GM21786 (cell line): ENCODE measurements around the gene UNKL.
"Not testable (repeated sequence)": the region's sequence is repeated elsewhere in the genome, so short reads cannot be mapped to it uniquely, and the experiment has no call there.

ENCODE experiments used
- ATAC-seq: cut with Tn5 transposase; IDR thresholded peaks from one replicate; pipeline ENCODE4 v1.9.1; 2021; ENCODE audit not compliant: unreplicated experiment

The UNKL gene

GRCh38 chr16:1446296-1447080, 32.0 kb upstream of the UNKL start:
- ATAC-seq: no peak

- no peak for ATAC-seq
Observed at GRCh38 chr16:1445518-1446203, 31.2 kb upstream of the UNKL start.

- no peak for ATAC-seq
Observed at GRCh38 chr16:1444730-1445517, 30.4 kb upstream of the UNKL start.

GRCh38 chr16:1443980-1444729, 29.7 kb upstream of the UNKL start, which contains the start of gene CCDC154:
Gene CCDC154 (minus strand): TSS chr16:1444556. CDS start chr16:1444322, 234 bp downstream.
- ATAC-seq: no peak

- no peak for ATAC-seq
Observed at GRCh38 chr16:1443403-1443973, 29.0 kb upstream of the UNKL start.

GRCh38 chr16:1442697-1443096, 28.2 kb upstream of the UNKL start:
- ATAC-seq: no peak

GRCh38 chr16:1441391-1441829, 26.9 kb upstream of the UNKL start:
- no peak for ATAC-seq

GRCh38 chr16:1439699-1440074, 25.2 kb upstream of the UNKL start:
- ATAC-seq: not testable (repeated sequence)

- no peak for ATAC-seq
Observed at GRCh38 chr16:1439058-1439698, 24.7 kb upstream of the UNKL start.

- no peak for ATAC-seq
Observed at GRCh38 chr16:1438229-1439057, 23.9 kb upstream of the UNKL start.

GRCh38 chr16:1437606-1438005, 23.1 kb upstream of the UNKL start:
- ATAC-seq: no peak

- no peak for ATAC-seq
Observed at GRCh38 chr16:1436731-1437355, 22.3 kb upstream of the UNKL start.

GRCh38 chr16:1435921-1436697, 21.6 kb upstream of the UNKL start:
- ATAC-seq: no peak

GRCh38 chr16:1434644-1435592, 20.4 kb upstream of the UNKL start:
- no peak for ATAC-seq

- ATAC-seq: no peak
Observed at GRCh38 chr16:1433756-1434155, 19.3 kb upstream of the UNKL start.

GRCh38 chr16:1433263-1433560, 18.7 kb upstream of the UNKL start:
- no peak for ATAC-seq
